Measurements from ENCODE around the gene TTC24.

GRCh38 chr1:156592158-156592909 lies 12.8 kb downstream of the TTC24 start:
- no peak for TF ChIP-seq SNAI2 (CRISPR knock-in tag; IDR thresholded peaks at IDR 0.05)
- no peak for TF ChIP-seq GLIS3 (CRISPR knock-in tag; IDR thresholded peaks at IDR 0.05)
- no peak for TF ChIP-seq ZFP30 (CRISPR knock-in tag; IDR thresholded peaks at IDR 0.05)
- TF ChIP-seq, protein P1, sequence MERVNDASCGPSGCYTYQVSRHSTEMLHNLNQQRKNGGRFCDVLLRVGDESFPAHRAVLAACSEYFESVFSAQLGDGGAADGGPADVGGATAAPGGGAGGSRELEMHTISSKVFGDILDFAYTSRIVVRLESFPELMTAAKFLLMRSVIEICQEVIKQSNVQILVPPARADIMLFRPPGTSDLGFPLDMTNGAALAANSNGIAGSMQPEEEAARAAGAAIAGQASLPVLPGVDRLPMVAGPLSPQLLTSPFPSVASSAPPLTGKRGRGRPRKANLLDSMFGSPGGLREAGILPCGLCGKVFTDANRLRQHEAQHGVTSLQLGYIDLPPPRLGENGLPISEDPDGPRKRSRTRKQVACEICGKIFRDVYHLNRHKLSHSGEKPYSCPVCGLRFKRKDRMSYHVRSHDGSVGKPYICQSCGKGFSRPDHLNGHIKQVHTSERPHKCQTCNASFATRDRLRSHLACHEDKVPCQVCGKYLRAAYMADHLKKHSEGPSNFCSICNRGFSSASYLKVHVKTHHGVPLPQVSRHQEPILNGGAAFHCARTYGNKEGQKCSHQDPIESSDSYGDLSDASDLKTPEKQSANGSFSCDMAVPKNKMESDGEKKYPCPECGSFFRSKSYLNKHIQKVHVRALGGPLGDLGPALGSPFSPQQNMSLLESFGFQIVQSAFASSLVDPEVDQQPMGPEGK (CRISPR knock-in tag; IDR thresholded peaks at IDR 0.05; ENCODE audit: borderline replicate concordance): no peak
- no peak for TF ChIP-seq RARB (CRISPR knock-in tag; IDR thresholded peaks at IDR 0.05)
- no peak for TF ChIP-seq OSR1 (CRISPR knock-in tag; IDR thresholded peaks at IDR 0.05)
- TF ChIP-seq ZNF8 (CRISPR knock-in tag; IDR thresholded peaks at IDR 0.05): no peak

All from SK-N-SH treated with all-trans-retinoic acid at 6 μM for 48 hours (cell line).